Measurements from ENCODE around the gene MRPL14. TPM values are rescaled to one million over a fixed set of nuclear protein-coding genes. Genes with fewer than 3 reads are reported as not detected.

Gene MRPL14
- total RNA-seq, 1 experiment from 2014 or later: 80.1 TPM

- Histone ChIP-seq H2AFZ (ENCODE audit: low read length) (no peak overlapping the region), H4K20me1 (ENCODE audit: insufficient read depth, low read depth, low read length) (no peaks in the 10 kb centered on the region), H3K9me2 (replicated peaks; ENCODE audit: insufficient read depth, low read length) (no peaks in the 10 kb centered on the region), H3K4me1 (ENCODE audit: low read length) (peaks cover 35% of the 10 kb centered on the region), H3K79me2 (ENCODE audit: low read length) (no peaks in the 10 kb centered on the region), H3K9ac (ENCODE audit: low read length) (no peak overlapping the region), H3K36me3 (ENCODE audit: insufficient read depth, low read length) (no peaks in the 10 kb centered on the region), H3K27me3 (ENCODE audit: low read length) (no peaks in the 10 kb centered on the region), H3K4me3 (ENCODE audit: low read length) (no peak overlapping the region), H3K9me3 (ENCODE audit: low read length) (no peaks in the 10 kb centered on the region), H3K4me2 (ENCODE audit: low read depth, low read length, poor library complexity, severe bottlenecking) (no peak overlapping the region), H3K27ac (ENCODE audit: low read length) (no peak overlapping the region)
- no peak for DNase-seq
These were observed 46.4 kb downstream of the MRPL14 start for GRCh38 chr6:44080561-44081521.

- Histone ChIP-seq H3K36me3 (ENCODE audit: insufficient read depth, low read length) (no peaks in the 10 kb centered on the region), H3K4me3 (ENCODE audit: low read length) (no peak overlapping the region), H2AFZ (ENCODE audit: low read length) (no peak overlapping the region), H3K9me2 (replicated peaks; ENCODE audit: insufficient read depth, low read length) (no peaks in the 10 kb centered on the region), H3K27me3 (ENCODE audit: low read length) (no peaks in the 10 kb centered on the region), H3K9me3 (ENCODE audit: low read length) (no peaks in the 10 kb centered on the region), H3K4me1 (ENCODE audit: low read length) (peaks cover 44% of the 10 kb centered on the region), H4K20me1 (ENCODE audit: insufficient read depth, low read depth, low read length) (no peaks in the 10 kb centered on the region), H3K4me2 (ENCODE audit: low read depth, low read length, poor library complexity, severe bottlenecking) (no peak overlapping the region), H3K9ac (ENCODE audit: low read length) (no peak overlapping the region), H3K79me2 (ENCODE audit: low read length) (no peaks in the 10 kb centered on the region), H3K27ac (ENCODE audit: low read length) (no peak overlapping the region)
- no peak for DNase-seq
These were observed 47.6 kb downstream of the MRPL14 start for GRCh38 chr6:44079672-44080071.

GRCh38 chr6:44078827-44079671 is 48.2 kb downstream of the MRPL14 start:
- Histone ChIP-seq H3K4me3 (ENCODE audit: low read length) (no peak overlapping the region), H3K27ac (ENCODE audit: low read length) (no peak overlapping the region), H3K9ac (ENCODE audit: low read length) (no peak overlapping the region), H4K20me1 (ENCODE audit: insufficient read depth, low read depth, low read length) (no peaks in the 10 kb centered on the region), H2AFZ (ENCODE audit: low read length) (no peak overlapping the region), H3K9me2 (replicated peaks; ENCODE audit: insufficient read depth, low read length) (no peaks in the 10 kb centered on the region), H3K9me3 (ENCODE audit: low read length) (no peaks in the 10 kb centered on the region), H3K36me3 (ENCODE audit: insufficient read depth, low read length) (no peaks in the 10 kb centered on the region), H3K79me2 (ENCODE audit: low read length) (no peaks in the 10 kb centered on the region), H3K4me2 (ENCODE audit: low read depth, low read length, poor library complexity, severe bottlenecking) (no peak overlapping the region), H3K4me1 (ENCODE audit: low read length) (peaks cover 45% of the 10 kb centered on the region), H3K27me3 (ENCODE audit: low read length) (no peaks in the 10 kb centered on the region)
- peak; percentile 90 for DNase-seq

- Histone ChIP-seq H3K9me2 (replicated peaks; ENCODE audit: insufficient read depth, low read length) (no peaks in the 10 kb centered on the region), H3K9ac (ENCODE audit: low read length) (peak overlapping the region; percentile 68; the same call in 1 of the 2 replicates), H3K4me1 (ENCODE audit: low read length) (peaks cover 51% of the 10 kb centered on the region), H3K27me3 (ENCODE audit: low read length) (no peaks in the 10 kb centered on the region), H4K20me1 (ENCODE audit: insufficient read depth, low read depth, low read length) (no peaks in the 10 kb centered on the region), H3K4me2 (ENCODE audit: low read depth, low read length, poor library complexity, severe bottlenecking) (peak overlapping the region; percentile 68), H3K27ac (ENCODE audit: low read length) (peak overlapping the region; percentile 57; the same call in 1 of the 2 replicates), H3K36me3 (ENCODE audit: insufficient read depth, low read length) (no peaks in the 10 kb centered on the region), H3K79me2 (ENCODE audit: low read length) (no peaks in the 10 kb centered on the region), H3K9me3 (ENCODE audit: low read length) (no peaks in the 10 kb centered on the region), H3K4me3 (ENCODE audit: low read length) (peak overlapping the region; percentile 70; the same call in 1 of the 2 replicates), H2AFZ (ENCODE audit: low read length) (no peak overlapping the region)
- DNase-seq: no peak
These were observed 48.9 kb downstream of the MRPL14 start for GRCh38 chr6:44078219-44078826.

GRCh38 chr6:44077214-44077946 is 49.9 kb downstream of the MRPL14 start:
- Histone ChIP-seq H3K4me1 (ENCODE audit: low read length) (peaks cover 49% of the 10 kb centered on the region), H3K9ac (ENCODE audit: low read length) (peak overlapping the region; percentile 68), H2AFZ (ENCODE audit: low read length) (no peak overlapping the region), H3K27ac (ENCODE audit: low read length) (peak overlapping the region; percentile 57; the same call in 1 of the 2 replicates), H3K9me2 (replicated peaks; ENCODE audit: insufficient read depth, low read length) (no peaks in the 10 kb centered on the region), H4K20me1 (ENCODE audit: insufficient read depth, low read depth, low read length) (no peaks in the 10 kb centered on the region), H3K9me3 (ENCODE audit: low read length) (no peaks in the 10 kb centered on the region), H3K36me3 (ENCODE audit: insufficient read depth, low read length) (no peaks in the 10 kb centered on the region), H3K27me3 (ENCODE audit: low read length) (no peaks in the 10 kb centered on the region), H3K4me2 (ENCODE audit: low read depth, low read length, poor library complexity, severe bottlenecking) (peak overlapping the region; percentile 68), H3K4me3 (ENCODE audit: low read length) (peak overlapping the region; percentile 70; the same call in 1 of the 2 replicates), H3K79me2 (ENCODE audit: low read length) (no peaks in the 10 kb centered on the region)
- no peak for DNase-seq

GRCh38 chr6:44076356-44077213 is 50.7 kb downstream of the MRPL14 start:
- H3K36me3 ChIP-seq (ENCODE audit: insufficient read depth, low read length): no peaks in the 10 kb centered on the region
- H2AFZ ChIP-seq (ENCODE audit: low read length): no peak overlapping the region
- peak overlapping the region; percentile 68 for H3K4me2 ChIP-seq (ENCODE audit: low read depth, low read length, poor library complexity, severe bottlenecking)
- no peaks in the 10 kb centered on the region for H4K20me1 ChIP-seq (ENCODE audit: insufficient read depth, low read depth, low read length)
- peak overlapping the region; percentile 70 for H3K4me3 ChIP-seq (ENCODE audit: low read length)
- peak overlapping the region; percentile 68 for H3K9ac ChIP-seq (ENCODE audit: low read length)
- no peaks in the 10 kb centered on the region for H3K9me3 ChIP-seq (ENCODE audit: low read length)
- no peaks in the 10 kb centered on the region for H3K27me3 ChIP-seq (ENCODE audit: low read length)
- no peaks in the 10 kb centered on the region for H3K79me2 ChIP-seq (ENCODE audit: low read length)
- H3K27ac ChIP-seq (ENCODE audit: low read length): peak overlapping the region; percentile 57; the same call in 1 of the 2 replicates
- no peaks in the 10 kb centered on the region for H3K9me2 ChIP-seq (replicated peaks; ENCODE audit: insufficient read depth, low read length)
- H3K4me1 ChIP-seq (ENCODE audit: low read length): peaks cover 49% of the 10 kb centered on the region
- DNase-seq: peak; percentile 74
